Lung (tissue), 12 donors: ENCODE results near the gene ARHGAP32. TPM values are rescaled to one million over a fixed set of nuclear protein-coding genes. Genes with fewer than 3 reads are reported as not detected.

ENCODE experiments used
- ATAC-seq: fragments of 200-7000 bp; cut with Tn5 transposase; one replicate; pipeline ENCODE4 v1.9.1; 2020; ENCODE audit warnings: moderate number of reproducible peaks; ENCODE audit not compliant: insufficient read depth, low FRiP score
- DNase-seq, 3 donors: peaks; one replicate each; pipeline ENCODE4 v3.0.0-alpha.2; 2013 to 2017
- H3K27ac ChIP-seq, 2 donors: one replicate each; pipeline ENCODE4 v1.5.1; 2013; ENCODE audit warnings: mild to moderate bottlenecking in 2 of 2, moderate library complexity in 2 of 2, control low read depth in 1 of 2, inconsistent platforms in 1 of 2, low read depth in 1 of 2, low read length in 1 of 2
- H3K27me3 ChIP-seq, 3 donors: one replicate each; pipeline ENCODE4 v1.5.1; 2013; ENCODE audit warnings: low read length in 2 of 3; ENCODE audit not compliant: control insufficient read depth in 3 of 3, insufficient read depth in 3 of 3
- H3K36me3 ChIP-seq, 4 donors: one replicate each; pipeline ENCODE4 v1.5.1; 2013; ENCODE audit warnings: low read length in 4 of 4, mild to moderate bottlenecking in 1 of 4, moderate library complexity in 1 of 4; ENCODE audit not compliant: control insufficient read depth in 4 of 4, insufficient read depth in 4 of 4
- H3K4me1 ChIP-seq, 5 donors: one replicate each; pipeline ENCODE4 v1.5.1; 2013; ENCODE audit warnings: low read length in 5 of 5, mild to moderate bottlenecking in 2 of 5, moderate library complexity in 1 of 5; ENCODE audit not compliant: control insufficient read depth in 5 of 5, insufficient read depth in 5 of 5
- H3K4me3 ChIP-seq: one replicate; pipeline ENCODE4 v1.5.1; 2013; ENCODE audit warnings: mild to moderate bottlenecking, control low read depth, moderate library complexity
- H3K9ac ChIP-seq, 2 donors: one replicate each; pipeline ENCODE4 v1.5.1; 2013; ENCODE audit warnings: low read length in 2 of 2, control low read depth in 1 of 2; ENCODE audit not compliant: insufficient read depth in 1 of 2
- H3K9me3 ChIP-seq, 4 donors: one replicate each; pipeline ENCODE4 v1.5.1; 2013; ENCODE audit warnings: low read length in 3 of 4, mild to moderate bottlenecking in 1 of 4, moderate library complexity in 1 of 4; ENCODE audit not compliant: control insufficient read depth in 4 of 4, insufficient read depth in 3 of 4
- CTCF ChIP-seq: IDR thresholded peaks from 2 replicates; pipeline ENCODE4 v1.5.1; 2012; ENCODE audit warnings: mild to moderate bottlenecking; ENCODE audit errors: control extremely low read depth, extremely low read depth
- whole genome bisulfite sequencing, 2 donors: extraction: QIAGEN DNeasy Blood & Tissue Kit; methylation state at CpG; one replicate each; pipeline ENCODE4 v1.1.7; 2013; 5-methylcytosine and 5-hydroxymethylcytosine counted together
- polyA plus RNA-seq, 2 donors: library from polyadenylated mRNA; stranded (reverse); fragments of 200-250 nt; gene quantifications; one replicate each; pipeline ENCODE4 v1.2.1, GENCODE V29; 2013
- total RNA-seq, 2 donors: library from RNA; depleted of rRNA in 1 of 2; stranded (reverse); fragments of >200 nt in 1 of 2; gene quantifications; one replicate each; pipeline ENCODE4 v1.2.1, GENCODE V29; 2014 to 2021
- donor health status: control.
- donor health status: control.
- donor health status: Bipolar disorder and iron deficiency.
- donor health status: healthy.
- donor health status: DM: yes; HTN: yes; CAD: no.

The ARHGAP32 gene
- total and polyA plus RNA-seq, 4 donors, result 4.1 to 28.4 (median 17.0) TPM

- Histone ChIP-seq H3K9me3 (no peaks in the 10 kb centered on the region), H3K9ac (no peak overlapping the region), H3K4me1 (peaks cover 0 to 6% (median 0%) of the 10 kb centered on the region in 5 donors), H3K27ac (no peak overlapping the region), H3K36me3 (no peaks in the 10 kb centered on the region), H3K4me3 (no peak overlapping the region), H3K27me3 (no peaks in the 10 kb centered on the region)
- WGBS, 2 donors, result 84 to 88% methylated on average over 16 of the region's 16 CpGs
- ATAC-seq, result no peak
- DNase-seq, result no peak
- no peak for TF ChIP-seq CTCF
These were observed 267.4 kb downstream of the ARHGAP32 start for GRCh38 chr11:128924510-128925249.

- Histone ChIP-seq H3K9me3 (no peaks in the 10 kb centered on the region), H3K36me3 (no peaks in the 10 kb centered on the region), H3K4me1 (peaks cover 0 to 6% (median 0%) of the 10 kb centered on the region in 5 donors), H3K27me3 (no peaks in the 10 kb centered on the region), H3K27ac (no peak overlapping the region), H3K4me3 (no peak overlapping the region), H3K9ac (no peak overlapping the region)
- DNase-seq (no peak), ATAC-seq (no peak)
- TF ChIP-seq CTCF, result no peak
- WGBS, 2 donors, result 80 to 81% methylated on average over 7 of the region's 7 CpGs
These were observed 268.0 kb downstream of the ARHGAP32 start for GRCh38 chr11:128924104-128924503.

- ATAC-seq (no peak), DNase-seq (no peak)
- H3K9ac ChIP-seq, result no peak overlapping the region
- H3K27me3 ChIP-seq, result no peaks in the 10 kb centered on the region
- TF ChIP-seq CTCF, result no peak
- no peaks in the 10 kb centered on the region for H3K9me3 ChIP-seq
- no peak overlapping the region for H3K27ac ChIP-seq
- WGBS, 2 donors, result 79 to 81% methylated on average over 4 of the region's 4 CpGs
- no peaks in the 10 kb centered on the region for H3K36me3 ChIP-seq
- H3K4me3 ChIP-seq, result no peak overlapping the region
- peaks cover 0 to 6% (median 0%) of the 10 kb centered on the region in 5 donors for H3K4me1 ChIP-seq
These were observed 270.3 kb downstream of the ARHGAP32 start for GRCh38 chr11:128921793-128922192.
